ENCODE measurements around the gene RPL35. TPM values are rescaled to one million over a fixed set of nuclear protein-coding genes. Genes with fewer than 3 reads are reported as not detected.
A peak's percentile ranks its signal among the peaks of the same experiment; 100 is the strongest.

The RPL35 gene
- total RNA-seq, 3 donors from 2014 or later, result 2,475 to 3,579 (median 2,566) TPM

DNA sequence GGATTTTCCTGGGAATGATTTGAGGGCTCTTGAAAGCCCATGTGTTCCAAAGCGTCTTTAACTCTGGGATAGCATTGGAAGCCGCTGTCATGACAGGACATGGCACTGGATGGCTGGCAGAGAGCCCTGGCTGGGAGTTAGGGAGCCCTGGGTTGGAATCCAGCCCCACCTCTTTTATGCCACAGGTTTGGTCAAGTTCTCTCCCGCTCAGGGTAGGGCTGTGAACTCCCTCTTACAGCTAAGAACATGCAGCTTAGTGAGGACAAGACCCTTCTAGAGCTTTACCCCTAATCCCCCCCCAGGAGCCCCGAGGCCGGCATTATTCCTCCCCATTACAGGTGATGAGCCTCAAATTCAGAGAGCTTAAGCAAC, 47.6 kb downstream of the RPL35 start:
- intact Hi-C loops (cut with DNase I; ENCODE audit: low total_unique reads), result no loop called here
- H3K4me3 ChIP-seq, result no peak overlapping the region
- peak overlapping the region; percentile 26 to 58 for H3K27ac ChIP-seq
- H3K36me3 ChIP-seq, result no peaks in the 10 kb centered on the region
- TF ChIP-seq POLR2AphosphoS5 (IDR thresholded peaks at IDR 0.05), result no peak
- no peak for TF ChIP-seq POLR2A (IDR thresholded peaks at IDR 0.05)
- TF ChIP-seq, protein P1, sequence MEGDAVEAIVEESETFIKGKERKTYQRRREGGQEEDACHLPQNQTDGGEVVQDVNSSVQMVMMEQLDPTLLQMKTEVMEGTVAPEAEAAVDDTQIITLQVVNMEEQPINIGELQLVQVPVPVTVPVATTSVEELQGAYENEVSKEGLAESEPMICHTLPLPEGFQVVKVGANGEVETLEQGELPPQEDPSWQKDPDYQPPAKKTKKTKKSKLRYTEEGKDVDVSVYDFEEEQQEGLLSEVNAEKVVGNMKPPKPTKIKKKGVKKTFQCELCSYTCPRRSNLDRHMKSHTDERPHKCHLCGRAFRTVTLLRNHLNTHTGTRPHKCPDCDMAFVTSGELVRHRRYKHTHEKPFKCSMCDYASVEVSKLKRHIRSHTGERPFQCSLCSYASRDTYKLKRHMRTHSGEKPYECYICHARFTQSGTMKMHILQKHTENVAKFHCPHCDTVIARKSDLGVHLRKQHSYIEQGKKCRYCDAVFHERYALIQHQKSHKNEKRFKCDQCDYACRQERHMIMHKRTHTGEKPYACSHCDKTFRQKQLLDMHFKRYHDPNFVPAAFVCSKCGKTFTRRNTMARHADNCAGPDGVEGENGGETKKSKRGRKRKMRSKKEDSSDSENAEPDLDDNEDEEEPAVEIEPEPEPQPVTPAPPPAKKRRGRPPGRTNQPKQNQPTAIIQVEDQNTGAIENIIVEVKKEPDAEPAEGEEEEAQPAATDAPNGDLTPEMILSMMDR (IDR thresholded peaks at IDR 0.05), result no peak
- DNase-seq (ENCODE audit: low spot score in 2 of 2), result peak in 1 of 2 donors; percentile 63
- H3K9me3 ChIP-seq, result no peaks in the 10 kb centered on the region
- no peaks in the 10 kb centered on the region for H3K27me3 ChIP-seq
- peaks cover 0 to 5% of the 10 kb centered on the region in 2 donors for H3K4me1 ChIP-seq

GRCh38 chr9:124813501-124814163, 48.1 kb downstream of the RPL35 start:
- Histone ChIP-seq H3K9me3 (no peaks in the 10 kb centered on the region), H3K36me3 (no peaks in the 10 kb centered on the region), H3K27me3 (no peaks in the 10 kb centered on the region), H3K4me3 (no peak overlapping the region), H3K27ac (peak overlapping the region; percentile 26 to 58), H3K4me1 (peaks cover 0 to 5% of the 10 kb centered on the region in 2 donors)
- no peak for TF ChIP-seq POLR2A (IDR thresholded peaks at IDR 0.05)
- TF ChIP-seq, protein P1 (IDR thresholded peaks at IDR 0.05), result peak in 1 of 3 donors; percentile 9
- intact Hi-C loops (cut with DNase I; ENCODE audit: low total_unique reads), result no loop called here
- DNase-seq (ENCODE audit: low spot score in 2 of 2), result no peak

DNA sequence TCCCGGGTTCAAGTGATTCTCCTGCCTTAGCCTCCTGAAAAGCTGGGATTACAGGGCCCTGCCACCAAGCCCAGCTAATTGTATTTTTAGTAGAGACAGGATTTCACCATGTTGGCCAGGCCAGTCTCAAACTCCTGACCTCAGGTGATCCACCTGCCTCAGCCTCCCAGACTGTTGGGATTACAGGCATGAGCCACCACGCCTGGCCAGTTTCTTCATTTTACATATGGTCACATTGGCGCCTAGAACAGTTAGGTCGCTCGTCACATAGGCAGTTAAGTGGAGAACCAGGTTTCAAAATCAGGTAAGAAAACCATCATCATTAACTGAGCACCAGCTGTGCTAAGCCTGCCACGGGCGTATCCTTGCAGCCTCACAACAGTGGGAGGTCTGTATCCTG, 48.7 kb downstream of the RPL35 start:
- H3K4me1 ChIP-seq, result peaks cover 0 to 5% of the 10 kb centered on the region in 2 donors
- TF ChIP-seq POLR2AphosphoS5 (IDR thresholded peaks at IDR 0.05) (no peak), POLR2A (IDR thresholded peaks at IDR 0.05) (no peak)
- TF ChIP-seq, protein P1 (IDR thresholded peaks at IDR 0.05), result no peak
- no peaks in the 10 kb centered on the region for H3K9me3 ChIP-seq
- DNase-seq (ENCODE audit: low spot score in 2 of 2), result no peak
- intact Hi-C loops (cut with DNase I; ENCODE audit: low total_unique reads), result no loop called here
- peak overlapping the region; percentile 58 to 69 for H3K27ac ChIP-seq
- no peak overlapping the region for H3K4me3 ChIP-seq
- no peaks in the 10 kb centered on the region for H3K27me3 ChIP-seq
- no peaks in the 10 kb centered on the region for H3K36me3 ChIP-seq

DNA sequence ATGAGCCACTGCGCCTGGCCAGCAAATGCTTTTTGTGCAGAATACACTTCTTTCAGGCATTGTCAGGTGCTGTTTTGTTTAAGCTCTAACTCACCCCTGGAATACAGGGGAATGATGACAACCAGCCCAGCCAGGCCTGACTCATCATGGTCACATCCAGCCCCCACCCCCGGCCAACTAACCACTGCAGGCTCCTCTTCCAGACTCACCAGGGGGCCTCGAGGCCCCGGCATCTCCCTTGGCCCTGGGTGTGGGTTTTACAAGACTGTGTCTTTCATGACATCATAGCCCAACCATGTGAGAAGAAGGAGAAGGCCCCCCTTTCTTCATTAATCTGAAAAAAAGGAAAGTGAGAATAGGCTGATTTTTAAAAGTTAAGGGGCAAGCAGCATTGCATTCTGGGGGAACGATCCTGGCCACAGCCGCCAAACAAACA, 49.3 kb downstream of the RPL35 start:
- H3K27ac ChIP-seq, result peak overlapping the region; percentile 69 to 86

More for the DNA sequence above, 49.3 kb downstream of the RPL35 start:
- Histone ChIP-seq H3K27me3 (no peaks in the 10 kb centered on the region), H3K4me3 (no peak overlapping the region), H3K36me3 (no peaks in the 10 kb centered on the region), H3K9me3 (no peaks in the 10 kb centered on the region), H3K4me1 (peaks cover 0 to 5% of the 10 kb centered on the region in 2 donors)
- intact Hi-C loops (cut with DNase I; ENCODE audit: low total_unique reads), result no loop called here
- peak in 1 of 2 donors; percentile 58 for DNase-seq (ENCODE audit: low spot score in 2 of 2)
- TF ChIP-seq POLR2A (IDR thresholded peaks at IDR 0.05), result no peak
- TF ChIP-seq POLR2AphosphoS5 (IDR thresholded peaks at IDR 0.05), result no peak
- TF ChIP-seq, protein P1 (IDR thresholded peaks at IDR 0.05), result no peak
